NB4 (cell line): Measurements from ENCODE around the gene CD24.
"Not testable (repeated sequence)": the region's sequence is repeated elsewhere in the genome, so short reads cannot be mapped to it uniquely, and the experiment has no call there.

ENCODE experiments used
- DNase-seq: peaks from one replicate; pipeline ENCODE4 v3.0.0; 2010; ENCODE audit warnings: low read depth
- H3K4me3 ChIP-seq: one replicate; pipeline ENCODE4 v1.5.1; 2011; ENCODE audit warnings: mild to moderate bottlenecking, low read depth, low read length, moderate library complexity
- CTCF ChIP-seq: IDR thresholded peaks from one replicate; pipeline ENCODE4 v1.5.1; 2012; ENCODE audit warnings: low read depth, low read length
- MAX ChIP-seq: IDR thresholded peaks from 2 replicates; pipeline ENCODE4 v1.6.1; 2011; ENCODE audit warnings: low read depth, low read length
- MYC ChIP-seq: IDR thresholded peaks from 2 replicates; pipeline ENCODE4 v1.6.1; 2011; ENCODE audit warnings: low read depth, low read length
- POLR2A ChIP-seq: IDR thresholded peaks from 2 replicates; pipeline ENCODE4 v1.6.1; 2011; ENCODE audit warnings: mild to moderate bottlenecking; ENCODE audit not compliant: insufficient read length; ENCODE audit errors: extremely low read depth

The CD24 gene

GRCh38 chr6:106974336-106974998, at the start of gene CD24:
TSS of gene CD24 (minus strand) at chr6:106974729. CDS start at chr6:106974646, 83 bp downstream.
- peak within 1 kb of the TSS; percentile 55 for H3K4me3 ChIP-seq
- peak; percentile 18 for DNase-seq
- TF ChIP-seq CTCF (no peak), MAX (no peak), MYC (no peak), POLR2A (no peak)

- DNase-seq, result no peak
- TF ChIP-seq CTCF, result no peak
- no peak for TF ChIP-seq MYC
- TF ChIP-seq POLR2A, result no peak
- no peak for TF ChIP-seq MAX
- H3K4me3 ChIP-seq, result no peak overlapping the region
These were observed 47.1 kb upstream of the CD24 start for GRCh38 chr6:107021446-107022185.

GRCh38 chr6:107020239-107020638, 45.7 kb upstream of the CD24 start:
- TF ChIP-seq POLR2A (no peak), MYC (no peak), CTCF (no peak), MAX (no peak)
- no peak overlapping the region for H3K4me3 ChIP-seq
- no peak for DNase-seq

GRCh38 chr6:107019628-107020027, 45.1 kb upstream of the CD24 start:
- not testable (repeated sequence) for DNase-seq, H3K4me3 ChIP-seq

GRCh38 chr6:107019047-107019446, 44.5 kb upstream of the CD24 start:
- TF ChIP-seq MYC (no peak), MAX (no peak)
- DNase-seq, result no peak
- H3K4me3 ChIP-seq, result no peak overlapping the region

- no peak for DNase-seq
- no peak for TF ChIP-seq MYC
- no peak for TF ChIP-seq MAX
- TF ChIP-seq POLR2A, result no peak
- TF ChIP-seq CTCF, result no peak
- H3K4me3 ChIP-seq, result no peak overlapping the region
These were observed 35.0 kb upstream of the CD24 start for GRCh38 chr6:107009499-107009898.
